H1 (cell line): ENCODE results near the gene TCEAL7. TPM values are rescaled to one million over a fixed set of nuclear protein-coding genes. Genes with fewer than 3 reads are reported as not detected.

Experiments used
- BCL11A ChIP-seq, 2 experiments: IDR thresholded peaks; one replicate each; pipeline ENCODE4 v1.6.1; 2011; ENCODE audit warnings: low read depth in 2 of 2, low read length in 2 of 2, mild to moderate bottlenecking in 2 of 2
- CHD2 ChIP-seq: IDR thresholded peaks from 2 replicates; pipeline ENCODE4 v1.6.1; 2012; ENCODE audit warnings: low read length, improper control_type of control experiment
- CHD7 ChIP-seq: fragments of 300-600 bp; sonication (generic); IDR thresholded peaks from 2 replicates; pipeline ENCODE4 v1.7.1; 2012; ENCODE audit warnings: low read length, moderate library complexity, mild to moderate bottlenecking, inconsistent platforms; ENCODE audit not compliant: insufficient replicate concordance
- KDM5A ChIP-seq: fragments of 200-600 bp; IDR thresholded peaks from 2 replicates; pipeline ENCODE4 v1.7.1; 2012; ENCODE audit warnings: mild to moderate bottlenecking, low read length, inconsistent platforms, mixed read lengths
- POLR2AphosphoS5 ChIP-seq: IDR thresholded peaks from 2 replicates; pipeline ENCODE4 v1.6.1; 2011; ENCODE audit warnings: low read depth, low read length
- RBBP5 ChIP-seq: IDR thresholded peaks from 2 replicates; pipeline ENCODE4 v1.7.1; 2012; ENCODE audit warnings: low read depth, mild to moderate bottlenecking, inconsistent platforms, low read length, moderate library complexity, borderline replicate concordance
- SP2 ChIP-seq: IDR thresholded peaks from 2 replicates; pipeline ENCODE4 v1.6.1; 2012; ENCODE audit warnings: mild to moderate bottlenecking, low read length, inconsistent platforms
- SRF ChIP-seq: IDR thresholded peaks from 2 replicates; pipeline ENCODE4 v1.6.1; 2011; ENCODE audit warnings: mild to moderate bottlenecking, low read depth, low read length, moderate library complexity
- TAF7 ChIP-seq: optimal IDR thresholded peaks from 2 replicates; pipeline ENCODE3; 2011; ENCODE audit warnings: low read depth, mild to moderate bottlenecking, inconsistent platforms, low read length, moderate library complexity, borderline replicate concordance
- TEAD4 ChIP-seq: IDR thresholded peaks from 2 replicates; pipeline ENCODE4 v1.6.1; 2012; ENCODE audit warnings: low read depth, low read length, inconsistent platforms, mixed read lengths
- polyA plus RNA-seq, 7 experiments: library from polyadenylated mRNA; depleted of rRNA in 3 of 7; stranded (reverse) in 5 of 7; unstranded in 2 of 7; fragments of >200 nt in 5 of 7; fragments of 200-250 nt in 2 of 7; gene quantifications; 1 replicate in 5 of 7; 2 replicates in 1 of 7; 4 replicates in 1 of 7; pipeline versions ENCODE4 v1.2.1 to v1.2.3, GENCODE V29; 2011 to 2013; ENCODE audit warnings: missing spikeins in 2 of 7, mixed read lengths in 2 of 7
- total RNA-seq: library from RNA; stranded (reverse); fragmentation: NEBNext Ultra II Directional; extraction: Animal tissue kit (Norgen Biotek cat#: 25700); gene quantifications from 2 replicates; pipeline ENCODE4 v1.2.1, GENCODE V29; 2021
- TF ChIP-seq, protein P1 (sequence below): IDR thresholded peaks from 2 replicates; pipeline ENCODE4 v1.6.1; 2012; ENCODE audit warnings: inconsistent platforms

TCEAL7 gene
- total and polyA plus RNA-seq, 2 of the 8 experiments (the other 6 are each of a cell fraction or from before 2014, with no cell fraction given) = 7.9 to 11.6 TPM

- TF ChIP-seq CHD7 (no peak), RBBP5 (no peak), CHD2 (no peak), KDM5A (no peak), BCL11A (IDR thresholded peaks at IDR 0.05; ENCODE audit: low read depth in 2 of 2, low read length in 2 of 2) (no peak), TAF7 (no peak), POLR2AphosphoS5 (peak; percentile 82), TEAD4 (no peak), SRF (no peak), SP2 (no peak)
- TF ChIP-seq, protein P1, sequence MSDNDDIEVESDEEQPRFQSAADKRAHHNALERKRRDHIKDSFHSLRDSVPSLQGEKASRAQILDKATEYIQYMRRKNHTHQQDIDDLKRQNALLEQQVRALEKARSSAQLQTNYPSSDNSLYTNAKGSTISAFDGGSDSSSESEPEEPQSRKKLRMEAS = no peak
These were observed 26.2 kb downstream of the TCEAL7 start, which contains the start of gene TCEAL9 (continued) for GRCh38 chrX:103356130-103356798.
